SK-N-SH (cell line): ENCODE measurements around the gene RUFY4. TPM values are rescaled to one million over a fixed set of nuclear protein-coding genes. Genes with fewer than 3 reads are reported as not detected.

Source experiments
- CTCF ChIA-PET: fragments of 300-600, 350-600 bp; formaldehyde crosslinking; extraction: SDS; loops from one replicate; lab custom pipeline; 2021; lab: Yijun Ruan, JAX
- POLR2A ChIA-PET: fragments of 350-600 bp; sonication (Branson Sonifier 250); formaldehyde crosslinking; extraction: SDS; loops from one replicate; lab custom pipeline; 2020; ENCODE audit warnings: antibody characterized with exemption, inconsistent platforms; lab: Yijun Ruan, JAX
- DNase-seq: peaks from one replicate; pipeline ENCODE4 v3.0.0; 2012
- H2AFZ ChIP-seq: fragments of 200-600 bp; sonication (generic); 2 replicates; pipeline ENCODE4 v1.8.1; 2016; ENCODE audit warnings: antibody characterized with exemption, mild to moderate bottlenecking, low read depth
- H3F3A ChIP-seq: fragments of 200-600 bp; sonication (generic); replicated peaks from 2 replicates; pipeline ENCODE3; 2016; ENCODE audit warnings: antibody characterized with exemption, mild to moderate bottlenecking; ENCODE audit not compliant: insufficient read depth
- H3K27ac ChIP-seq, 2 experiments: fragments of 200-500 bp in 1 of 2; fragments of 200-600 bp in 1 of 2; sonication (Bioruptor generic) in 1 of 2; sonication (generic), shearing (Covaris generic) in 1 of 2; 2 replicates each; pipeline versions ENCODE4 v1.5.1 to v1.6.1; 2014 to 2016; ENCODE audit warnings: low read depth in 2 of 2, inconsistent platforms in 1 of 2, low read length in 1 of 2, mild to moderate bottlenecking in 1 of 2, mixed read lengths in 1 of 2
- H3K27me3 ChIP-seq: fragments of 200-600 bp; sonication (generic), shearing (Covaris generic); 2 replicates; pipeline ENCODE4 v1.6.1; 2016; ENCODE audit warnings: mixed run types; ENCODE audit not compliant: insufficient read depth
- H3K36me3 ChIP-seq, 2 experiments: fragments of 200-500 bp in 1 of 2; fragments of 200-600 bp in 1 of 2; sonication (Bioruptor generic) in 1 of 2; sonication (generic) in 1 of 2; replicated peaks in 1 of 2; 2 replicates each; pipeline versions ENCODE3 to v1.5.1; 2014 to 2016; ENCODE audit warnings: low read length in 1 of 2, mild to moderate bottlenecking in 1 of 2; ENCODE audit not compliant: insufficient read depth in 2 of 2, control insufficient read depth in 1 of 2
- H3K4me1 ChIP-seq, 2 experiments: fragments of 200-500 bp in 1 of 2; fragments of 200-600 bp in 1 of 2; sonication (Bioruptor generic) in 1 of 2; sonication (generic), shearing (Covaris generic) in 1 of 2; 2 replicates each; pipeline versions ENCODE4 v1.5.1 to v1.6.1; 2014 to 2016; ENCODE audit warnings: low read depth in 1 of 2, low read length in 1 of 2, mixed run types in 1 of 2; ENCODE audit not compliant: insufficient read depth in 2 of 2, control insufficient read depth in 1 of 2
- H3K4me2 ChIP-seq: fragments of 200-600 bp; sonication (generic), shearing (Covaris generic); 2 replicates; pipeline ENCODE4 v1.6.1; 2017; ENCODE audit warnings: mixed run types
- H3K4me3 ChIP-seq, 2 experiments: fragments of 200-500 bp in 1 of 2; fragments of 200-600 bp in 1 of 2; sonication (Bioruptor generic) in 1 of 2; sonication (generic), shearing (Covaris generic) in 1 of 2; 2 replicates each; pipeline versions ENCODE4 v1.5.1 to v1.8.1; 2014 to 2016; ENCODE audit warnings: low read depth in 2 of 2, inconsistent platforms in 1 of 2, low read length in 1 of 2, mild to moderate bottlenecking in 1 of 2, mixed read lengths in 1 of 2, moderate library complexity in 1 of 2
- H3K79me2 ChIP-seq: fragments of 200-600 bp; sonication (generic); 2 replicates; pipeline ENCODE4 v1.8.1; 2017; ENCODE audit warnings: mild to moderate bottlenecking; ENCODE audit not compliant: insufficient read depth
- H3K9ac ChIP-seq: fragments of 200-600 bp; sonication (generic); 2 replicates; pipeline ENCODE4 v1.6.1; 2017; ENCODE audit warnings: mixed run types
- H3K9me2 ChIP-seq: fragments of 200-600 bp; sonication (generic); 2 replicates; pipeline ENCODE4 v1.6.1; 2017; ENCODE audit warnings: mixed run types
- H3K9me3 ChIP-seq: fragments of 200-600 bp; sonication (generic); 2 replicates; pipeline ENCODE4 v1.6.1; 2017; ENCODE audit warnings: mixed run types, mild to moderate bottlenecking, moderate library complexity
- H4K20me1 ChIP-seq: fragments of 200-600 bp; sonication (generic); 2 replicates; pipeline ENCODE4 v1.6.1; 2017; ENCODE audit warnings: mild to moderate bottlenecking, mixed run types; ENCODE audit not compliant: insufficient read depth
- CHD2 ChIP-seq: fragments of 150-350 bp; IDR thresholded peaks from 2 replicates; pipeline ENCODE4 v1.6.1; 2018; ENCODE audit warnings: low read length; ENCODE audit not compliant: partially characterized antibody
- ELF1 ChIP-seq: IDR thresholded peaks from 2 replicates; pipeline ENCODE4 v1.4.0; 2012
- EP300 ChIP-seq, 2 experiments: IDR thresholded peaks; 2 replicates each; pipeline versions ENCODE4 v1.4.0 to v1.6.1; 2012; ENCODE audit warnings: borderline replicate concordance in 1 of 2, low read depth in 1 of 2, low read length in 1 of 2
- FOSL2 ChIP-seq: IDR thresholded peaks from 2 replicates; pipeline ENCODE4 v1.4.0; 2012; ENCODE audit warnings: low read depth, mild to moderate bottlenecking, moderate library complexity, borderline replicate concordance
- FOXJ3 ChIP-seq: sonication (generic); formaldehyde crosslinking; IDR thresholded peaks from 2 replicates; pipeline ENCODE4 v1.5.1; 2020; ENCODE audit warnings: mild to moderate bottlenecking, missing genetic modification reagents
- GABPA ChIP-seq: IDR thresholded peaks from 2 replicates; pipeline ENCODE4 v1.4.0; 2012; ENCODE audit warnings: low read depth, mild to moderate bottlenecking
- JUND ChIP-seq: IDR thresholded peaks from 2 replicates; pipeline ENCODE4 v1.4.0; 2012
- POLR2AphosphoS5 ChIP-seq: IDR thresholded peaks from 2 replicates; pipeline ENCODE4 v1.6.1; 2012; ENCODE audit warnings: low read depth, low read length
- RCOR1 ChIP-seq: fragments of 150-350 bp; IDR thresholded peaks from 2 replicates; pipeline ENCODE4 v1.6.1; 2017; ENCODE audit warnings: antibody characterized with exemption, low read length
- SMC3 ChIP-seq: IDR thresholded peaks from 2 replicates; pipeline ENCODE4 v1.6.1; 2012; ENCODE audit warnings: low read depth, low read length, improper control_type of control experiment
- YY1 ChIP-seq: IDR thresholded peaks from 2 replicates; pipeline ENCODE4 v1.4.0; 2012; ENCODE audit warnings: low read depth, mild to moderate bottlenecking
- WGBS: methylation state at CpG from one replicate; pipeline ENCODE4 v1.1.6; 2017; ENCODE audit warnings: low lambda C conversion rate; 5-methylcytosine and 5-hydroxymethylcytosine counted together
- polyA plus RNA-seq, 3 experiments: library from polyadenylated mRNA; depleted of rRNA; stranded (reverse); fragments of >200 nt; gene quantifications; 2 replicates each; pipeline ENCODE4 v1.2.3, GENCODE V29; 2012
- TF ChIP-seq, protein P1 (sequence below): IDR thresholded peaks from 2 replicates; pipeline ENCODE4 v1.4.0; 2012; ENCODE audit warnings: low read depth
- TF ChIP-seq, protein P2 (sequence below): fragments of 150-350 bp; IDR thresholded peaks from 2 replicates; pipeline ENCODE4 v1.6.1; 2016; ENCODE audit warnings: mild to moderate bottlenecking, low read depth, low read length
- TF ChIP-seq, protein P3 (sequence below): fragments of 200-600 bp; sonication (generic); IDR thresholded peaks from 2 replicates; pipeline ENCODE4 v1.6.1; 2017; ENCODE audit warnings: antibody characterized with exemption, mild to moderate bottlenecking, moderate library complexity
- TF ChIP-seq, protein P4 (sequence below): IDR thresholded peaks from 2 replicates; pipeline ENCODE4 v1.4.0; 2012; ENCODE audit warnings: low read depth, borderline replicate concordance

The RUFY4 gene
- polyA plus RNA-seq, 1 of the 3 experiments (the other 2 are of a cell fraction), result not detected

GRCh38 chr2:218137514-218137913, 68.5 kb downstream of the RUFY4 start:
- DNase-seq, result no peak
- H3K4me2 ChIP-seq, result no peak overlapping the region
- CTCF ChIA-PET, result interaction anchor here (0.5 kb wide), 1 partner anchor 69 kb away, joined by 3 read pairs; no protein-coding TSS in a partner anchor
- no peak overlapping the region for H3K4me3 ChIP-seq
- H3K36me3 ChIP-seq, result no peaks in the 10 kb centered on the region
- no peak overlapping the region for H2AFZ ChIP-seq
- H3K4me1 ChIP-seq, result no peaks in the 10 kb centered on the region
- POLR2A ChIA-PET, result no interaction called here
- H3K27ac ChIP-seq, result no peak overlapping the region
- H3F3A ChIP-seq, result no peaks in the 10 kb centered on the region
- H3K9me3 ChIP-seq, result no peaks in the 10 kb centered on the region
- no peaks in the 10 kb centered on the region for H3K9me2 ChIP-seq
- TF ChIP-seq, protein P1, sequence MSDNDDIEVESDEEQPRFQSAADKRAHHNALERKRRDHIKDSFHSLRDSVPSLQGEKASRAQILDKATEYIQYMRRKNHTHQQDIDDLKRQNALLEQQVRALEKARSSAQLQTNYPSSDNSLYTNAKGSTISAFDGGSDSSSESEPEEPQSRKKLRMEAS, result no peak
- no peak for TF ChIP-seq EP300 (IDR thresholded peaks at IDR 0.05; ENCODE audit: borderline replicate concordance in 1 of 2, low read depth in 1 of 2, low read length in 1 of 2)
- no peak for TF ChIP-seq FOSL2
- TF ChIP-seq SMC3, result no peak
- no peak for TF ChIP-seq FOXJ3
- TF ChIP-seq, protein P2, sequence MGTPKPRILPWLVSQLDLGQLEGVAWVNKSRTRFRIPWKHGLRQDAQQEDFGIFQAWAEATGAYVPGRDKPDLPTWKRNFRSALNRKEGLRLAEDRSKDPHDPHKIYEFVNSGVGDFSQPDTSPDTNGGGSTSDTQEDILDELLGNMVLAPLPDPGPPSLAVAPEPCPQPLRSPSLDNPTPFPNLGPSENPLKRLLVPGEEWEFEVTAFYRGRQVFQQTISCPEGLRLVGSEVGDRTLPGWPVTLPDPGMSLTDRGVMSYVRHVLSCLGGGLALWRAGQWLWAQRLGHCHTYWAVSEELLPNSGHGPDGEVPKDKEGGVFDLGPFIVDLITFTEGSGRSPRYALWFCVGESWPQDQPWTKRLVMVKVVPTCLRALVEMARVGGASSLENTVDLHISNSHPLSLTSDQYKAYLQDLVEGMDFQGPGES, result no peak
- WGBS, result 24% methylated on average over 3 of the region's 3 CpGs
- no peak overlapping the region for H3K9ac ChIP-seq
- no peaks in the 10 kb centered on the region for H3K79me2 ChIP-seq
- H3K27me3 ChIP-seq, result peaks cover 45% of the 10 kb centered on the region; the same call in 1 of the 2 replicates
- no peaks in the 10 kb centered on the region for H4K20me1 ChIP-seq

GRCh38 chr2:218138047-218138446, 69.0 kb downstream of the RUFY4 start:
- peaks cover 47% of the 10 kb centered on the region; the same call in 1 of the 2 replicates for H3K27me3 ChIP-seq
- CTCF ChIA-PET, result interaction anchor here (0.5 kb wide), 1 partner anchor 69 kb away, joined by 3 read pairs; no protein-coding TSS in a partner anchor
- H3K27ac ChIP-seq, result no peak overlapping the region
- 56% methylated on average over 3 of the region's 4 CpGs for WGBS
- no peaks in the 10 kb centered on the region for H3K9me3 ChIP-seq
- no peak overlapping the region for H2AFZ ChIP-seq
- H3K79me2 ChIP-seq, result no peaks in the 10 kb centered on the region
- H3K36me3 ChIP-seq, result no peaks in the 10 kb centered on the region
- no peaks in the 10 kb centered on the region for H3K4me1 ChIP-seq
- no peaks in the 10 kb centered on the region for H3K9me2 ChIP-seq
- no peak overlapping the region for H3K4me3 ChIP-seq
- TF ChIP-seq POLR2AphosphoS5 (no peak), JUND (no peak), GABPA (no peak), FOXJ3 (no peak), RCOR1 (no peak), SMC3 (no peak), CHD2 (no peak), ELF1 (no peak), YY1 (no peak)
- TF ChIP-seq, protein P3, sequence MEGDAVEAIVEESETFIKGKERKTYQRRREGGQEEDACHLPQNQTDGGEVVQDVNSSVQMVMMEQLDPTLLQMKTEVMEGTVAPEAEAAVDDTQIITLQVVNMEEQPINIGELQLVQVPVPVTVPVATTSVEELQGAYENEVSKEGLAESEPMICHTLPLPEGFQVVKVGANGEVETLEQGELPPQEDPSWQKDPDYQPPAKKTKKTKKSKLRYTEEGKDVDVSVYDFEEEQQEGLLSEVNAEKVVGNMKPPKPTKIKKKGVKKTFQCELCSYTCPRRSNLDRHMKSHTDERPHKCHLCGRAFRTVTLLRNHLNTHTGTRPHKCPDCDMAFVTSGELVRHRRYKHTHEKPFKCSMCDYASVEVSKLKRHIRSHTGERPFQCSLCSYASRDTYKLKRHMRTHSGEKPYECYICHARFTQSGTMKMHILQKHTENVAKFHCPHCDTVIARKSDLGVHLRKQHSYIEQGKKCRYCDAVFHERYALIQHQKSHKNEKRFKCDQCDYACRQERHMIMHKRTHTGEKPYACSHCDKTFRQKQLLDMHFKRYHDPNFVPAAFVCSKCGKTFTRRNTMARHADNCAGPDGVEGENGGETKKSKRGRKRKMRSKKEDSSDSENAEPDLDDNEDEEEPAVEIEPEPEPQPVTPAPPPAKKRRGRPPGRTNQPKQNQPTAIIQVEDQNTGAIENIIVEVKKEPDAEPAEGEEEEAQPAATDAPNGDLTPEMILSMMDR, result no peak
- TF ChIP-seq, protein P4, sequence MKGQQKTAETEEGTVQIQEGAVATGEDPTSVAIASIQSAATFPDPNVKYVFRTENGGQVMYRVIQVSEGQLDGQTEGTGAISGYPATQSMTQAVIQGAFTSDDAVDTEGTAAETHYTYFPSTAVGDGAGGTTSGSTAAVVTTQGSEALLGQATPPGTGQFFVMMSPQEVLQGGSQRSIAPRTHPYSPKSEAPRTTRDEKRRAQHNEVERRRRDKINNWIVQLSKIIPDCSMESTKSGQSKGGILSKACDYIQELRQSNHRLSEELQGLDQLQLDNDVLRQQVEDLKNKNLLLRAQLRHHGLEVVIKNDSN, result no peak
- TF ChIP-seq, all 33 proteins: peak for 0
- no peak for DNase-seq
- H4K20me1 ChIP-seq, result no peaks in the 10 kb centered on the region
- POLR2A ChIA-PET, result no interaction called here
- no peaks in the 10 kb centered on the region for H3F3A ChIP-seq
- no peak overlapping the region for H3K4me2 ChIP-seq
- no peak overlapping the region for H3K9ac ChIP-seq

Other genes with a start within 250 kb of the RUFY4 start
- 10.5 and 12.1 TPM in 2 replicates for gene TNS1, start 66.3 kb upstream of the RUFY4 start, polyA plus RNA-seq (2012; rRNA removed)
- gene CXCR2, start 56.8 kb downstream of the RUFY4 start, polyA plus RNA-seq (2012; rRNA removed), result not detected in 2 replicates
- gene CXCR1, start 97.7 kb downstream of the RUFY4 start, polyA plus RNA-seq (2012; rRNA removed), result not detected in 2 replicates
- 319 and 387 TPM in 2 replicates for gene ARPC2, start 147.9 kb downstream of the RUFY4 start, polyA plus RNA-seq (2012; rRNA removed)
- gene GPBAR1, start 191.8 kb downstream of the RUFY4 start, polyA plus RNA-seq (2012; rRNA removed), result 0.08 and 0.13 TPM in 2 replicates
- gene AAMP, start 200.9 kb downstream of the RUFY4 start, polyA plus RNA-seq (2012; rRNA removed), result 223 and 276 TPM in 2 replicates
- gene PNKD, start 201.3 kb downstream of the RUFY4 start, polyA plus RNA-seq (2012; rRNA removed), result 92.2 and 101 TPM in 2 replicates
- gene TMBIM1, start 223.2 kb downstream of the RUFY4 start, polyA plus RNA-seq (2012; rRNA removed), result 7.3 and 7.8 TPM in 2 replicates